ENCODE data around the gene SDHB. TPM values are rescaled to one million over a fixed set of nuclear protein-coding genes. Genes with fewer than 3 reads are reported as not detected.
"Not testable (repeated sequence)": the region's sequence is repeated elsewhere in the genome, so short reads cannot be mapped to it uniquely, and the experiment has no call there.

Gene SDHB
- total RNA-seq, 2 experiments from 2014 or later, result 151 to 155 TPM

DNA sequence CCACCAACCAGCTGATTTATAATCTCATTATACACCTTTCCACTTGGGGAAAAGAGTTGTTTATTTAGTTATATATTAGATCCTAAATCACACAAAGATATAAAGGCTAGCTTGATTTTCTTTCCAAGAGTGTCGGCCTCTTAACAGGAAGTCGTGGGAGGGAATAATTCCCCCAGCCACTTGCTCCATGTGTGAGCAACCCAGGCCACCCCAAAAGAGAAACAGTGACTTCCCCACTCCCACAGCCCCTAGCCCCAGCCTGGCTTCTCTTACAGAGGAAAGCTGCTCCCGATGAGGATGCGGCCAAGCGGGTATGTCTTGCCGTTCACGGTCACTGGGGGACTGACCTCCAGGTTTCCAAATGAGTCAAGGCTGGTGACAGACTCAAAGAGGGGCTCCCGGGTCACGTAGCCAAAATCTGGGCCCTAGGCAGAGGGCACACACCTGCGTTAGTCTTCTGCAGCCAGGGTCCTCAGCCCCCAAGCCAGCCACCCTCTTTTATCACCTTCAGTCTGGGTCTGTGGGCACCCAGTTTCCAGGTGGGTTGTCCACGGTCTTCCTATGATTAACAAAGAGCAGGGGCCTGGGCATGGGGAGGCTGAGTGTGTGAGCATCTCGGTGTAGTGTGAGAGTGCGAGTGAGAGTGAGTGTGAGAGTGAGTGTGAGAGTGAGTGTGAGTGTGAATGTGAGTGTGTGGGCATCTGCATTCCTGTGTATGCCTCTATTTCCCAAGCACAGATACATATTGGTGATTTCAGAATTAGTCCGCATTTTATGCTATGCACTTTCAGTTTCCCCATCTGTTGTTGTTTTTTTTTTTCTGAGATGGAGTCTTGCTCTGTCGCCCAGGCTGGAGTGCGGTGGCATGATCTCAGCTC lies 25.4 kb upstream of the SDHB start:
- ChIA-PET CTCF (no interaction called here), POLR2A (no interaction called here)

DNA sequence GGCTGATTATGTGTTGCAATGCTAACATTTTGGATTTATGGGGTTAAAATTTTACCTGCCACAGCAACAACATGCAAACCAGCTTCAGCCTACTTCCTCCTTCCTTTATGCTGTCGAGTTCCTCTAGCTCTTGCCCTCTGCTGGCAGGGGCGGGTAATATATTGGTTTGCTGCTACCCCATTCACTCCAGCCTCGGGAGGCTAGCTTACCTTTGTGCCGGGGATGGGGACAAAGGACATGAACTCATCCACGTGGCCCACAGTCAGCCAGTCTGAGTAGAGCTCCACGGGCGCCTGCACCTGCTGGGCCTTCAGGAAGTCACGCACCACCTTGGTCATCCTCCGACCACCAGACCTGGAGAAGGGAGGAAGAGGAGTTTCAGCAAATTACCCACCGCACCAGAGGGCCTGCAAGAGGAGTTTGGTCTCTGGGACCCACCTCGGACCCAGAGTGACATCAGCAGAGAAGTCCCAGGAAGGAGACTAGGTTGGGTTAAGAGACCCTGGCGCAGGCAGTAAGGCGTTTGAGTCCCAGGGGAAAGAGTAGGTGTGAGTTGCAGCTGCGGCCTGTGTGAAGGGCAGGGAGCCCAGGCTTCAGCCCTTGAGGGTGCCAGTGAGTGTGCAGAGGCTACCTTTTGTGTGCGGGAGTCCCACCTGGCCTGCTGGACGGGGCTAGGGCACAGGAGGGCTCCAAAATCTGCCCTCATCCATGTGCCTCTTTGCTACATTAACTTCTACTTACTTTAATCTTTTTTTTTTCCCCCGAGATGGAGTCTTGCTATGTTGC lies 21.8 kb upstream of the SDHB start:
- CTCF ChIA-PET, result no interaction called here
- POLR2A ChIA-PET, result no interaction called here

DNA sequence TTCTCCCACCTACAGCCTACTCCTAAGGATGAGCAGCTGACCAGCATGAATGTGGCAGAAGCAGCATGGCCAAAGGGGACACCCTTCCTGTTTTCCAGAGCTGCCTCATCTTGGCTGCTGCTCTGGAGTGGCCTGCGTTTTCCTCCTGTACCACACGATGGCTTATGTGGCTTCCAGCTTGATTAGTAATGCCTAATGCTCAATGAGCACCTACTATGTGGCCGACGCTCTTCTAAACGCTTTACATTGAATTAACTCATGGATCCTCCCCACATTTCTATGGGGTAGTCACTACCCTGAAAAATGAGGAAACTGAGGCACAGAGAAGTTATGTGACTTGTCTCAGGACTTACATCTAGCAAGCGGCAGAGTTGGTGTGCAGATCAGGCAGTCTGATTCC lies 18.0 kb upstream of the SDHB start:
- ChIA-PET POLR2A (no interaction called here), CTCF (no interaction called here)

- CTCF ChIA-PET, result no interaction called here
Measured at GRCh38 chr1:17070163-17070525, 16.3 kb upstream of the SDHB start.

GRCh38 chr1:17069452-17070162 lies 15.8 kb upstream of the SDHB start:
- CTCF ChIA-PET, result no interaction called here
- POLR2A ChIA-PET, result no interaction called here

More at GRCh38 chr1:17070163-17070525, 16.3 kb upstream of the SDHB start:
- POLR2A ChIA-PET, result interaction anchor here (0.5 kb wide), 1 partner anchor 205 kb away, joined by 8 read pairs; no protein-coding TSS in a partner anchor

DNA sequence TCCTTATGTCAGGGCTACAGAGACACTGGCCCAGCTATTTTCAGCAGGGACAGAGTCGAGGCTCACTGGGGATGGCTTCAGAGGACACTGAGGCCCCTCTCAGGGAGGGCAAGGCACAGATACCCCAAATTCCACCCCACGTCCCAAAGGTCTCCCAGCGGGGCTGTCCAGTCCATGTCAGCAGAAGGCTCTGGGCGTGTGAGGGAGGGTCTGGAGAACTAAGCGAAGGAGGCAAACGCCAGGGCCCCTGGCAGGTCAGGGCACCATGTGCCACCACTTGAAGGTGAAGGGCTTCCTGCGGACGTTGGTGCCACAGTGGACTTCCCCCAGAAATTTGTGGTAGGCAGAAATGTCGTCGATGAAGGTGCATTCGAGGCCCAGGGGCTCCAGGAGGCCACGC lies 15.0 kb upstream of the SDHB start:
- CTCF ChIA-PET, result no interaction called here
- POLR2A ChIA-PET, result no interaction called here

DNA sequence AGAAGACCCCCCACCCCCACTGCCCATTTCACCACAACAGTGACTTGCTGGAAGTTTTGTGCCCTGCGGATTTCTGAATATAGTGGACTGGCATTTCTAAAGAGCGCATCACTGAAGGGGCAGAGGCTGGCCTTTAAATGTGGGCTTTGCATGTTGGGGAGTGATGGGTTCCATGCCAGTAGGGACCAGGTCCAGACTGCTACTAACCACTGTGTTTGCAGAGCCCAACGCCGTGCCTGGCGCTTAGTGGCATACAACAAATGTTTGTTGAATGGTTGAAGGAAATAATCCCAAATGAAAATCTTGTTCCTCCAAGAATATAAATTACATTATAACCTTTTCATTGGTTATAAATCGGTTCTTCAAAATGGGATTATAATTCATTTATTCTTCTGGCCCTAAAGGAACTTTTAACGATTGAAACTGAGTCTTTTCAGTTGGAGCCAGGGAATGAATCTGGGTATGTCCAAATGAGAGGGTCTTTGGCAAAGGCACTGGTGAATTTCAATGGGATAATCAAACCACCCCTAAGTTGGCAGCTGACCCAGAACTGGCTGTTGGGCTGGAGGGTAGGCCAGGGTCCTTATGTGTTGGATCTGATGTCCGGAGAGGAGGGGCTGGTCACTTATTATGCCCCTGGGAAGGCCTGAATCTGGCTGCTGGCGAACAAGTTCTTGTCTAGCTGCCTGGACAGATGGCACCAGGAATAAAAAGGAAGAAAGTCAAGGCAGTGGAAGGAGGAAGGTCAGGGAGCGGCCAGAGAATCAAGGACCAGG lies 13.8 kb upstream of the SDHB start:
- ChIA-PET POLR2A (no interaction called here), CTCF (interaction anchor here (0.7 kb wide), 1 partner anchor 30 kb away, joined by 5 read pairs; no protein-coding TSS in a partner anchor)

DNA sequence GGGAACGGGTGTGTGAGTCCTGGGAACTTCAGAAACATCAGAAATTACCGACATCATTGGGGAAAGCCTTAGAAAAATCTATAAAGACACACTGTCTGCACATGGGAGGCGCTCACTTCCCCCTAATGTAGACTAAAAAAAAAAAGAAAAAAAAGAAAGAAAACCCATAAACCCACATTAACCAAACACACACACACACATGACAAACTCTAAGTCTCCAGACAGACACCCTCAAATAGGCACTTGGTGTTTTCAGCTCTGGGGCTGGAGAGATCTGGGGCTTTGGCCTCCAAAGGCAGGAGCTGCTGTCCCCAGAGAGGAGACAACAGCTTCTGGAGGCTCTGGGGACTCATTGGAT lies 13.2 kb upstream of the SDHB start:
- CTCF ChIA-PET, result interaction anchor here (0.7 kb wide), 1 partner anchor 31 kb away, joined by 5 read pairs; no protein-coding TSS in a partner anchor
- POLR2A ChIA-PET, result no interaction called here

DNA sequence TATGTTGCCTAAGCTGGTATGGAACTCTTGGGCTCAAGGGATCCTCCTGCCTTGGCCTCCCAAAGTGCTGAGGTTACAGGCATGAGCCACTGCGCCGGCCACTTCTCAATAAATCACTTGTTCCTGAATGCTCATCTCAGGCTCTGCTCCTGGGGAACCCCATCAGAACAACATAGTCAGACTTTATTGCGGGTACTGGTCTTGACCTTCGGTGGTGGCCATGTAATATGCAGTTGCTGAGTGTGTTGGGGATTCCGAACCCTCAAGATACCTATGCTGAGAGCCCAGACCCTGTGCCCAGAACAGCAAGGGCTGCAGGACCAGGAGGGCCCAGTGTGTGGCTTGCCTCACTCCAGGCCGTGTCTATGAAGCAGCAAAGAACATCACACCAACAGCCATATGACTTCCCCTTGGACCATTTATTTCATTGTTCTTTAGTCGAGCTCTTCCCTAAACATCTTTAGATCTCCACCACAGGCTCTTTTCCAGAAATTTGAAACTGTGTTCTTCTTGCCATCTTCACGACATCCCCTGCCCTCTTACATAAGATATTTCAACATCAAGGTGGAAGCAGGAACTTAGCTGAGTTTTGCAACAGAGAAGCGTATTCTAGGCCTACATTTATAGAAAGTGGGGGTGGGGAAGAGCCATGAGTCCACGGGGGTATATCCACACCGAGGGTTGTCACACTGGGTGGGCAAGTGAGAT lies 12.7 kb upstream of the SDHB start:
- ChIA-PET CTCF (interaction anchor here (0.7 to 1.3 kb wide), 2 partner anchors 55 to 206 kb away, joined by 4 read pairs; no protein-coding TSS in a partner anchor), POLR2A (no interaction called here)

DNA sequence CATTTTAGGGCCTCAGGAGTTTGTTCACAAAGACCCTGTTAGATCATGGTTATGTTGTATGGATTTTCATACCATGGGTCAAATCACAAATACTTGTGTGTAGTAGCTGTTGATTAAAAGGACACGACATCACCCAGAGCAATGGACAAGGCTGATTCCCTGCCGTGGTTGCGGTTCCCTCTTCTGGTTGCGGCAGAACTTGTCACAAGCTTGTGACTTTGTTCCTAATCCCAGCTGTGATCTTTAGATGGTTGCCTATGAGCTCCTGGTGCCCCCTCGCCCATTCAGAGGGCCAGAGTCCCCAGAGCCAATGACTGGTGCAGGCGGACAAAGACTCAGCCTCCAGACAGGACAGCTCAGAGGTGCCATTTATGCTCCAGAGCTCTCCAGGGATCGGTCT lies 11.8 kb upstream of the SDHB start:
- ChIA-PET POLR2A (no interaction called here), CTCF (interaction anchor here (1.3 kb wide), 1 partner anchor 56 kb away, joined by 4 read pairs; no protein-coding TSS in a partner anchor)

DNA sequence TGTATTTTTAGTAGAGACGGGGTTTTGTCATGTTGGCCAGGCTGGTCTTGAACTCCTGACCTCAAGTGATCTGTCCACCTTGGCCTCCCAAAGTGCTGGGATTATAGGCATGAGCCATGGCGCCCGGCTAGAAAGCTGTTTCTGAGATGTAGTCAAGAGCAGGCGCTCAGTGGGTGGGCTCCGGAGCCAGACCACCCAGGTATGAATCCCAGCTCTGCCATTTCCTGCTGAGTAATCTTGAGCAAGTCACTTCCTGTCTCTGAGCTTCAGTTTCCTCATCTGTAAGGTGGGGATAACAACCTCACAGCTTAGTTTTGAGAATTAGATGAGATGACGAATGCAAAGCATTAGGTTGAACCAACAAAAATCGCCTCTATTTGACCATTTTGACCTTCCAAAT lies 8.9 kb upstream of the SDHB start:
- CTCF ChIA-PET, result not testable (repeated sequence)

GRCh38 chr1:17061892-17062291 lies 8.1 kb upstream of the SDHB start:
- ChIA-PET CTCF (no interaction called here), POLR2A (no interaction called here)

More for the DNA sequence above, 8.9 kb upstream of the SDHB start:
- POLR2A ChIA-PET, result not testable (repeated sequence)

GRCh38 chr1:17061486-17061885 lies 7.7 kb upstream of the SDHB start:
- ChIA-PET POLR2A (no interaction called here), CTCF (interaction anchor here (1.0 kb wide), 1 partner anchor 449 kb away, joined by 3 read pairs; no protein-coding TSS in a partner anchor)

GRCh38 chr1:17060306-17060749 lies 6.5 kb upstream of the SDHB start:
- ChIA-PET POLR2A (no interaction called here), CTCF (interaction anchor here (0.5 to 1.0 kb wide), 2 partner anchors 166 to 448 kb away, joined by 3 read pairs; no protein-coding TSS in a partner anchor)

- CTCF ChIA-PET, result interaction anchor here (0.5 kb wide), 1 partner anchor 166 kb away, joined by 3 read pairs; no protein-coding TSS in a partner anchor
- POLR2A ChIA-PET, result no interaction called here
Measured at GRCh38 chr1:17059391-17060305, 5.8 kb upstream of the SDHB start.

DNA sequence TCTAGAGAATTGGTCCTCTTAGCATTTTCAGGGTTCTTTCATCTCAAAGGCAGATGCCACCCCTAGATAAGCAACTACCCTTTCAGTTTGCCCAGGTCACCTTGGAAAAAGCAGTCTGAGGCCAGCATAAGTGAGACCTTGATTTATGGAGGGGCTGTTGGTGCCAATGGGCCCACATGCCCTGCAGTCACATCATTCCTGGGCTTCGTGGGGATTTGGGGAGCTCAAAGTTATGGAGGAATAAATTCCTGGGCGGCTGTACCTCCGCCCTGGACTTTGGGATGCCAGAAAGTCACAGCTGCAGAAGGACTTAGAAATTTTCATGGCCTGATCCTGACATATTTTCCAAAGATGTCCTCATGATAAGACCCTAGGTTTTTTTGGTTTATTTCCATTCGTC lies 2.7 kb upstream of the SDHB start:
- ChIA-PET POLR2A (no interaction called here), CTCF (no interaction called here)

GRCh38 chr1:17055801-17056200 lies 2.0 kb upstream of the SDHB start:
- ChIA-PET POLR2A (no interaction called here), CTCF (no interaction called here)
